Fibroblast of the aortic adventitia (primary cell): ENCODE data around the gene BAZ2B. TPM values are rescaled to one million over a fixed set of nuclear protein-coding genes. Genes with fewer than 3 reads are reported as not detected.

Source experiments
- DNase-seq: peaks from one replicate; pipeline ENCODE4 v3.0.0-alpha.2; 2010; ENCODE audit warnings: low read depth
- H3K4me3 ChIP-seq: 2 replicates; pipeline ENCODE4 v1.5.1; 2011; ENCODE audit warnings: low read depth, mild to moderate bottlenecking, control low read depth, low read length, moderate library complexity
- CTCF ChIP-seq: IDR thresholded peaks from 2 replicates; pipeline ENCODE4 v1.5.1; 2011; ENCODE audit warnings: mild to moderate bottlenecking, low read length, control low read depth, inconsistent platforms; ENCODE audit not compliant: insufficient read depth
- total RNA-seq: library from RNA; depleted of rRNA; stranded (reverse); fragments of >200 nt; gene quantifications from 2 replicates; pipeline ENCODE4 v1.2.3, GENCODE V29; 2012; ENCODE audit warnings: low replicate concordance

BAZ2B gene
- total RNA-seq, 1 donor: 72.3 TPM

GRCh38 chr2:159497256-159497655 lies 119.1 kb downstream of the BAZ2B start:
- DNase-seq: peak; percentile 86
- H3K4me3 ChIP-seq: no peak overlapping the region
- no peak for TF ChIP-seq CTCF

GRCh38 chr2:159489476-159489875 lies 126.9 kb downstream of the BAZ2B start:
- no peak for TF ChIP-seq CTCF
- no peak for DNase-seq

GRCh38 chr2:159484532-159484931 lies 131.8 kb downstream of the BAZ2B start:
- no peak for DNase-seq
- H3K4me3 ChIP-seq: no peak overlapping the region
- no peak for TF ChIP-seq CTCF

More at GRCh38 chr2:159489476-159489875, 126.9 kb downstream of the BAZ2B start:
- no peak overlapping the region for H3K4me3 ChIP-seq

- no peak for TF ChIP-seq CTCF
- no peak for DNase-seq
- H3K4me3 ChIP-seq: no peak overlapping the region
These were observed 140.0 kb downstream of the BAZ2B start for GRCh38 chr2:159476329-159476728.

- DNase-seq: no peak
- no peak overlapping the region for H3K4me3 ChIP-seq
- no peak for TF ChIP-seq CTCF
These were observed 140.6 kb downstream of the BAZ2B start for GRCh38 chr2:159475793-159476192.

- no peak for DNase-seq
- H3K4me3 ChIP-seq: no peak overlapping the region
- TF ChIP-seq CTCF: no peak
These were observed 145.0 kb downstream of the BAZ2B start for GRCh38 chr2:159471340-159471739.

- no peak for TF ChIP-seq CTCF
- no peak for DNase-seq
These were observed 148.1 kb downstream of the BAZ2B start for GRCh38 chr2:159468257-159468656.

More at GRCh38 chr2:159468257-159468656, 148.1 kb downstream of the BAZ2B start:
- H3K4me3 ChIP-seq: no peak overlapping the region
